NCI-H460 (cell line): ENCODE data around the gene FBLN1. TPM values are rescaled to one million over a fixed set of nuclear protein-coding genes. Genes with fewer than 3 reads are reported as not detected.

Source experiments
- DNase-seq: peaks from one replicate; pipeline ENCODE4 v3.0.0-alpha.2; 2016; ENCODE audit warnings: low read depth; ENCODE audit errors: extremely low read depth
- total RNA-seq: library from RNA; depleted of rRNA; stranded (reverse); fragments of >200 nt; shearing (Covaris generic); gene quantifications from 2 replicates; pipeline ENCODE4 v1.2.3, GENCODE V29; 2014

FBLN1 gene
- total RNA-seq, 1 experiment from 2014 or later = 3.9 TPM

DNA sequence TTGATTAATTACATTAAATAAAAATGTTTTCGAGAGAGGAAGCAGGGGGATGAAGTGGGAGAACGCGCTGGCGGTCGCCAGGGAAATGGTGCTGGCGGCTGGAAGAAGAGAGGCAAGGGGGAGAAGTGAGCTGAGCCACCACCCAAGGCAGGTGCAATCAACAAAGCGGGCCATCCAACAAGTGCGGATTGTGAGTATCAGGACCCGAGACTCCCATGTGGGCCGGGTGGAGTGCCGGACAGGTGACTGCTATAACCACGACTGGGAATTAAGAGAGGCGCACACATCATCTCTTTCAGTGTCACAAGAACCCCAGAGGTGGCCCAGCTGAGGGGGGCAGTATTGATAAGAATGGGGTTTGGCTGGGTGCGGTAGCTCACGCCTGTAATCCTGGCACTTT is 127.8 kb downstream of the FBLN1 start:
- no peak for DNase-seq

GRCh38 chr22:45631140-45631840 is 128.6 kb downstream of the FBLN1 start:
- DNase-seq = no peak

DNA sequence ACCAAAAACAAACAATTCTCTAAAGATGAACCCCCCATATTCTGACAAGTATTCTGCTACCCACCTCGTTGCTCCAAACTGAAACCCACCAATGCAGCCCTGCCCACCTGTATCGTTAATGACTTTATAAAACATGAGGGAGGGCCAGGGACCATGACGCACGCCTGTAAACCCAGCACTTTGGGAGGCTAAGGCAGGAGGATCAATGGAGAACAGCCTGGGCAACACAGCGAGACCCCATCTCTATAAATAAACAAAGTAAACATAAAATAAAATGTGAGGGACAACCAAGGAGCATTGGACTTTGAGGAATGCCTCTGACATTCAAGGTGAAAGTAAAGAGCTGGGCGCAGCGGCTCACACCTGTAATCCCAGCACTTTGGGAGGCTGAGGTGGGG is 129.2 kb downstream of the FBLN1 start:
- DNase-seq = no peak

- DNase-seq = no peak
These were observed 130.3 kb downstream of the FBLN1 start for GRCh38 chr22:45632791-45633515.

DNA sequence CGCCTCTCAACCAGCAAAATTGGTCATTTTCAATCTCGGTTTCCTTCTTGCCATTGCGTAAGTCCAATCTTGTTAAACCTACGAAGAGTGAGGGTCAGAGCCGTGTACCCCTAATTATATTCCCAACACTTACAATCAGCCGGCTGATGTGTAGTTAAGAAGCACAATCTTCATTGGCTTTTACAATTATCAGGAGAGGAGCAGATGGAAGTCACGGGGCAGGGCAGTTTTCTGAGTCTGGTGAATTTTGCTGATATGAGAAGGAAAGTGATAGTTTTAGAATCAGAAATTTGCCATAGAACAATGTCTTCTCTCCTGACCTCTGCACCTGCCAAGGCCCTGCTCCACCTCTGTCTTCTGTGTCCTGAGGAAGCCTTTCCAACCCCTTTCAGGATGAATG is 134.0 kb downstream of the FBLN1 start:
- no peak for DNase-seq

DNA sequence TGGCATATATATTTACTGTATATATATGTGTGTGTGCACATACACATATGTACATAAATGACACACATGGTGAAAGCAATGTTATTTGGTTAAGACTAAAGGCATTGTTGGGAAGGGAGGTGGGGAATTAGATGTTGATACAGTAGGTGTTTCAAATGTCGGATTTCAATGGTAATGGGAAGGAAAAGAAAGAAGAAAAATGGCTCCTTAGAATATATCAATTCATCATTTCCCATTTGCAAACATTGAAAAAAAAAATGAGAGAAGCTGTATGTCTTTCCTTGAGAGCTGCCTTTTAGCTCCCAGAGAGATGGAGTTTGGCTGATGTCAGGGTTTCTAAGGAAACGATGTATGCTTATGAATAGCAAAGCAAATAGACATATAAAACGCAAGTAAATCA is 135.5 kb downstream of the FBLN1 start:
- no peak for DNase-seq

GRCh38 chr22:45638834-45639746 is 136.4 kb downstream of the FBLN1 start:
- DNase-seq = peak; percentile 56

- DNase-seq = no peak
These were observed 137.0 kb downstream of the FBLN1 start for GRCh38 chr22:45639747-45640102.

DNA sequence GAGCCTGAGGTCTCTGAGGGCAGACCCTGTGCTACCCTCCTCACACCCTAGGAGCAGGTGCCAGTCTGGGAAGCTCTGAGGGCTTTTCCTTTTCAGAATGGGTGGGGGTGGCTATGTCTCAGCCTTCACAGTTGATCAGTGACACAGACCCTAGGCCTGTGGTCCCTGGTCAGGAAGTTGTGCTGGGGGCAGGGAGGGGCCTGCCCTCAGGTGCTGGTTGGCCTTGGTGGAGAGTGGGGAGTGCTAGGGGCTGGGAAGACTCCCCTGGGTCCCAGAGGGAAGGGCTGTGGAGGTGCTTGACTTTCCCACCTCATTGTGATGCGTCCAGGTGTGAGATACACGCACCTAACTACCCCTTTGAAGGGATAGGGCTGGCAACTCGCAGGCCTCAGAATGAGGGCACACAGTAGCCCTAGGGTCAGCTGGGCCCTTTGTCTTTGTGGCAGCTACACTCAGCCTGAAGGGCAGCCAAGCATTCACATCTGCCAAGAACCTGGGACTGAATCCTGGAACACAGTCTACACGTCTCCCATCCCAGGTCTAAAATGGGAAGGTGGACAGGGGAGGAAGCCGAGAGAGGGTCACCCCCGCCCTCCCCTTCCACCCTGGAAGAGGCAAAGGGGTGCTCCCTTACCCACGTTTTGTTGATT is 137.7 kb downstream of the FBLN1 start:
- no peak for DNase-seq

DNA sequence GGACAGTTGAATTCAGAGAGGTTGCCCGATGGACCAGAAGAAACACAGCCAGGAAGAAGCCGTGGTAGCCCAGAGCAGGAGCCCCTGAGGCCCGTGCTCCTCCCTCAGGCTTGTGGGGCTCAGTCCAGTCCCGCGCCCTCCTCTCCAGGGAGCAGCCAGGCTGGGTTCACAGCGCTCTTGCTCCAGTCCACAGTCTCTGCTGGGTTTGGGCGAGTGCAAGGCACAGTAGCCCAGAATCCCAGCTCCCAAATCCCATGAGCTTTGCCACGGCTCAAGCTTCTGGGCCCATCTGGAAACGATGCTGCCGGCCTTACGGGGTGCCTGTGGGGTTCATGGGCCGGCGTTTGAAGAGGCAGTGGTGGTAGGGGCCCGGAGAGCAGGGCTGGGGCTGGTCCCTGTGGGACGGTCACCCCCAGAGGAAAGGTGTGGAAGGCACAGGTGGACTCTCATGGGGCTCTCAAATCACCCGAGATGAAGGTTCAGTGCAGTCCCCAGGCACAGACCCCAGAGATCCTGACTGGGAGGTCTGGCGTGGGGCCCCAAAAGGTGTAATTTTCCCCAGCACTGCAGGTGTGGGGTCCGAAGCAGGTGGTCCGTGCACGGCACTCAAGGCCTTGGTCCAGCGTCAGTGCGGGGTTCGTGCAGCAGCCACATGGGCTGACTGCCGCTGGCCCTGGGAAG is 138.4 kb downstream of the FBLN1 start:
- no peak for DNase-seq

- DNase-seq = no peak
These were observed 140.3 kb downstream of the FBLN1 start for GRCh38 chr22:45642986-45643385.

- no peak for DNase-seq
These were observed 142.0 kb downstream of the FBLN1 start for GRCh38 chr22:45644714-45645113.

DNA sequence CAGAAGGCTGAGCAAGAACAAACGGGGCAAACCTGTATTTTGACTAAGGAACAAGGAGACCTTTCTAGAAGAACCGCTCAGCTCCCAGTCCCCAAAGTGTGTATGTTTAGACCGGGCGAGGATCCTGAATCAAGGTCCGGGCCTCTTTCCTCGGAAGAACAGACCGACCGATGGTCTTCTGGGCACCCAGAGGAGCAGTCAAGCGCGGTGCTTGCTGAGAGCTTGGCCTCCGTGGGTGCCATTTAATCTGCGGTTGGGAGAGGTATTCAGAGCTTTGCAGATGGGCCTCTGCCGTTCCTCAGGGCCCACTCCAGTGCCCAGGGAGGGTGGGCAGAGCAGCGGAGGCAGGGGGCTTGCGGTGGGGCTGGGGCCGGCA is 142.5 kb downstream of the FBLN1 start:
- DNase-seq = no peak

DNA sequence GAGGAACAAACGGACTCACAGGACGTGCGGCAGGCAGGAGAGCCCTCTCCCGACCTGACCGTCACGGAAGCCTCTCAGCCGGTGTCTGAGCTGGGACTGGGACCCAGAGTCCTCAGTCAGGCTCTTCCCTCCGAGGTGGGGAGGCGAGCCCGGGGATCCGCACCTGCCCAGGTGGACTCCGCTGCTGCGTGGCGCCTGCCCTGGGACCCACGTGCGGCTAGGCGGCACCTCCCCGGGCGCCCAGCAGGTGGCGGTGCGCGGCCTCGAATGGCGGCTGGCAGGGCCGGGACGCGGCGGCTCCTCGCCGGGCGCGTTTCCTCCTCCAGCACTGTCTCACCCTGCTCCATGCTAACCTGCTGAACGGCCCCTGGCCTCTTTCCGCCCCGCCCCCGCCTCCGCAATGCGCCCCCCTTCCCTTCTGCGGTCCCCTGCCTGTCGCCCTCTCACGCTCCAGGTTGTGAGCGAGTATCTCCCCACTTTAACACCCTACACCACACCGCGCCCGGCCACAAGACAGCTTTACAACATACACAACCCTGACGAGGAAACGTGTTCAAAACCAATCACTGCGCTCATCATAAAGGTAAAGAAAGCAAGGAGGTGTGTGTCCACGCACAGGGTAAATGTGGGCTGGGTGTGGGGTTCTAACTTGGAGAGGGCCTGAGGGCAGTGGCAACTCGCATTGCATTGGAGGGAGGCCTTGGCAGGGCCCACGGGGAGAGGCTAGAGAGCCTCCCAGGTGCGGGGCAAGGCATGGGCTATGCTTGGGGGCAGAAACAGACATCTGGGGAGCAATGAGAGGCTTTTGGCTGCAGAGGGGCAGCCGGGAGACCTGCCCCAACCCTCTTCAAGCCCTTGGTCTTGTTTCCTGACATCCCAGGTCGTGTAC is 143.1 kb downstream of the FBLN1 start:
- peak; percentile 42 for DNase-seq

DNA sequence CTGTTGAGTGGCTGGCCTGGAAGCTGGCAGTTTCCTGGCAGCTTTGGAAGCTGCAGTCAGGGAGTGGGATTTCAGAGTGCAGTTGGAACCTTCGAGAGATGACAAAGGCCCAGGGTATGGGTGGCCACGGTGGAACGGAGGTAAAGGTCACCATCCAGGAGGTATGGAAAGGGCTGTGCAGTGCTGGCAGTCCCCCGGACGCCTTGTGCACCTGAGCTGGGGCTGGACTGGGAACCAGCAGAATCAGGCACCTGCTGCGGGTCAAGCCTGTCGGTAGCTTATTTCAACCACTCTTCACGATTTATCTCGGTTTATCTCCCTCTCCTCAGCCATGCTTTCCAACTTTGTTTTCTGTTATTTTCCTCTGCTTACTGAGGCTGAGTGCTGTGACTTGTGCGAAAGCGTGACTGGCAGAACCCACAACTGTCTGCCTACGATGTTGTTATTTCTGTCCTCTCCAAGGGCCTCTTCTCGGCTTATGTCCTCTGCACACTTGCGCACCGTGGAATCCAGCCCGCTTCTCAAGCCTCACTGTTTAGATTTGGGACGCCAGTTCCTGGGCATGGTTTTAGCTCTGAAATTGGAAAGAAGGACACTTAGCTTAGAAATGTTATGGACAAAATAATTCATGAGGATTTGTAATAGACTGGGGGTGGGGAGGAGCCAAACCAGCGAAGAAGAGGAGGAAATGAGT is 145.0 kb downstream of the FBLN1 start:
- DNase-seq = no peak

DNA sequence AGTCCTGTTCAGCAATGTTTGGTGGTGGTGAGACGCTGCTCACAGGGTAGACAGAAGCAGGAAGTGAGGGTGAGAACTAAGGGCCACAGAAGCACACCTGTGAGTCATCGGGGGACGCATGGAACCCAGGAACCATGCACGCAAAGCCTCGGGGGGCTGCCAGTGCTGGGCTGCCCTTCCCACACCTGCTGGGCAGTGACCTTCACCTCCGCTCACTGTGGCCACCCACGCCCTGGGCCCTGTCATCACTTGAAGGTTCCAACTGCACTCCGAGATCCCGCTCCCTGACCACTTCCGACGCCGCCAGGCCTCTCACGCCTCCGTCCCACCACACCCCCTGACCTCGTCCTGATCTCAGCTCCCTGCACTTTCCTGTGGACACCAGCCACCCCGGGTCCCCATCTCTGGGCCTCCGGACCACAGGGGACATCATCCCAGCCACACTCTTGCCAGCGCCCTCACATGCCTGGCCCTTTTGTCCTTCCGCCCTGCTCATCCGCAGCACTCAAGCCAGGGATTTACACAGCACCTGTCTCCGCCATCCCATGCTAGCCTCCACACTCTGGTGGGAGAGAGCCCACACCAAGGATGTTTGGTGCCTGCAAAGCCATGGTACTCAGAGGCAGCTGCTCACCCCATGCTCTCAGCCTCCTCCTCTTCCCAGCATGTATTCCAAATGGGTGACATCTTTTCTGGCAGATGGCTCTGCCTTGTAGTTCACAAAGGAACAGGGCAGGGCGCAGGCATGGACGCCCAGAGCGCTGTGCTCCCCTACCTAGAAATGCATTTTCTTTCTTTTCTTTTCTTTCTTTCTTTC is 145.8 kb downstream of the FBLN1 start:
- DNase-seq = no peak

DNA sequence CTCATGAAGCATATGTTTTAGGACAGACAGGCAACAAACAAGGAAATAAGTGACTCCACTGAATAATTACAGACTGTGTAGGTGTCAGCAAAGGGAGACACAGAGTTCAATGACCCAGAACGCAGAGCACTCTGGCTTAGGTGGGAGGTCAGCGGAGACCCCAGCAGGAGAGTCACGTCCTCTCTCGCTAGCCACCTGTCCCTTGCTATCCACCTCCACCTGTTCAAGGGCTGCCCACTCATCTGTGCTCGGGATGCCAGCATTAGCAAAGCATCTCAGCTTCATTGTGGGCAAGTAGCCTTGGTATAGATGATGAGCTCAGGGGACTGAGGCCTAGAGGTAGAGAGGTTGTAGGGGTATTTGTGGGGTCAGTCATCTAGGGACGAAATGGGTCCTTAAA is 147.1 kb downstream of the FBLN1 start:
- no peak for DNase-seq

- DNase-seq = no peak
These were observed 148.0 kb downstream of the FBLN1 start for GRCh38 chr22:45650721-45651120.
